Cardiac muscle cell (in vitro differentiated cells and primary cell): ENCODE results near the gene GPR108. TPM values are rescaled to one million over a fixed set of nuclear protein-coding genes. Genes with fewer than 3 reads are reported as not detected.
"Not testable (repeated sequence)": the region's sequence is repeated elsewhere in the genome, so short reads cannot be mapped to it uniquely, and the experiment has no call there.

Experiments
- DNase-seq, 2 donors: peaks; one replicate each; pipeline versions ENCODE4 v3.0.0 to v3.0.0-alpha.2; 2010 to 2017; ENCODE audit warnings: low read depth in 1 of 2, low spot score in 1 of 2
- H3K27ac ChIP-seq: fragments of 200-600 bp; sonication (generic); 2 replicates; pipeline ENCODE4 v1.5.1; 2016
- H3K27me3 ChIP-seq: fragments of 200-600 bp; sonication (generic); 2 replicates; pipeline ENCODE4 v1.6.0; 2016; ENCODE audit warnings: control low read depth
- H3K36me3 ChIP-seq: fragments of 200-600 bp; sonication (generic); 2 replicates; pipeline ENCODE4 v1.5.1; 2016; ENCODE audit warnings: control low read depth
- H3K4me1 ChIP-seq: fragments of 200-600 bp; sonication (generic); 2 replicates; pipeline ENCODE4 v1.8.1; 2017; ENCODE audit warnings: low read depth, mild to moderate bottlenecking, mixed run types
- H3K4me3 ChIP-seq: fragments of 200-600 bp; sonication (generic); 2 replicates; pipeline ENCODE4 v1.5.1; 2016; ENCODE audit warnings: mild to moderate bottlenecking
- H3K9me3 ChIP-seq: fragments of 200-600 bp; sonication (generic); 2 replicates; pipeline ENCODE4 v1.5.1; 2017; ENCODE audit warnings: low read depth, mild to moderate bottlenecking, control low read depth
- CTCF ChIP-seq: IDR thresholded peaks from 2 replicates; pipeline ENCODE4 v1.5.1; 2012; ENCODE audit warnings: low read depth, mild to moderate bottlenecking, low read length
- polyA plus RNA-seq: library from polyadenylated mRNA; unstranded; fragments of >200 nt; fragmentation: Nextera tagmentation; extraction: Ambion mirVana; gene quantifications from 2 replicates; pipeline ENCODE4 v1.2.1, GENCODE V29; 2016
- total RNA-seq: library from RNA; depleted of rRNA; stranded (reverse); fragments of >200 nt; gene quantifications from 2 replicates; pipeline ENCODE4 v1.2.3, GENCODE V29; 2016

The GPR108 gene
- total and polyA plus RNA-seq, 2 experiments from 2014 or later, result 91.3 to 113 TPM

GRCh38 chr19:6710273-6711077 is 26.9 kb downstream of the GPR108 start:
- Histone ChIP-seq H3K36me3 (no peaks in the 10 kb centered on the region), H3K27me3 (peaks cover 11% of the 10 kb centered on the region), H3K4me3 (no peak overlapping the region), H3K27ac (no peak overlapping the region), H3K9me3 (no peaks in the 10 kb centered on the region), H3K4me1 (no peaks in the 10 kb centered on the region)
- DNase-seq, result no peak
- TF ChIP-seq CTCF, result no peak

GRCh38 chr19:6709549-6709948 is 27.8 kb downstream of the GPR108 start:
- H3K27me3 ChIP-seq, result peaks cover 11% of the 10 kb centered on the region
- H3K27ac ChIP-seq, result no peak overlapping the region
- H3K4me1 ChIP-seq, result no peaks in the 10 kb centered on the region
- H3K36me3 ChIP-seq, result no peaks in the 10 kb centered on the region
- no peak for TF ChIP-seq CTCF
- no peaks in the 10 kb centered on the region for H3K9me3 ChIP-seq
- no peak overlapping the region for H3K4me3 ChIP-seq
- no peak for DNase-seq

- not testable (repeated sequence) for H3K4me1 ChIP-seq, H3K9me3 ChIP-seq, H3K27ac ChIP-seq, DNase-seq, H3K36me3 ChIP-seq, H3K4me3 ChIP-seq
- H3K27me3 ChIP-seq, result peaks cover 11% of the 10 kb centered on the region
Observed at GRCh38 chr19:6708913-6709312, 28.5 kb downstream of the GPR108 start.

- no peak overlapping the region for H3K4me3 ChIP-seq
- H3K4me1 ChIP-seq, result no peaks in the 10 kb centered on the region
- no peak for TF ChIP-seq CTCF
- no peaks in the 10 kb centered on the region for H3K36me3 ChIP-seq
- no peaks in the 10 kb centered on the region for H3K9me3 ChIP-seq
- H3K27me3 ChIP-seq, result peaks cover 11% of the 10 kb centered on the region
- no peak overlapping the region for H3K27ac ChIP-seq
- DNase-seq, result no peak
Observed at GRCh38 chr19:6708346-6708745, 29.0 kb downstream of the GPR108 start.

GRCh38 chr19:6707658-6708018 is 29.7 kb downstream of the GPR108 start:
- H3K27me3 ChIP-seq, result peaks cover 11% of the 10 kb centered on the region

More at GRCh38 chr19:6707658-6708018, 29.7 kb downstream of the GPR108 start:
- no peaks in the 10 kb centered on the region for H3K36me3 ChIP-seq
- no peaks in the 10 kb centered on the region for H3K4me1 ChIP-seq
- TF ChIP-seq CTCF, result no peak
- no peak overlapping the region for H3K27ac ChIP-seq
- no peaks in the 10 kb centered on the region for H3K9me3 ChIP-seq
- no peak overlapping the region for H3K4me3 ChIP-seq
- DNase-seq, result no peak
